HG03460 (cell line): ENCODE results near the gene OR14I1.

Source experiments
- ATAC-seq: cut with Tn5 transposase; IDR thresholded peaks from one replicate; pipeline ENCODE4 v1.9.1; 2021; ENCODE audit not compliant: unreplicated experiment

Gene OR14I1

DNA sequence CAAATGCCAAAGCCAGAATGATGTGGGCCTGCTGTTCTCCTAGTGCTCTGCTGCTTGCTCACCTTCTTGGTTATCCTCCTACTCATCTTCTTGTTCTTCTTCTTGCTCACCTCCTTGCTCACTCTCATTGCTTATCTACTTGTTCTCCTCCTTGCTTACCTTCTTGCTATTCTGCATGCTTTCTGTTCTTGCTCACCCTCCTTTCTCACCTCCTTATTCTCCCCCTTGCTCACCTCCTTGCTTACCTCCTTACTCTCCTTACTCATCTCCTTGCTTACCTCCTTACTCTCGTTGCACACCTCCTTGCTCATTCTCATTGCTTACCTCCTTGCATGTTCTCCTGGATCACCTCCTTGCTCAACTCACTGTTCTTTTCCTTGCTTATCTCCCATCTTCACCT lies at the start of gene OR14I1:
Gene OR14I1, minus strand, starts transcription at position 53 of the 400 bp plus-strand sequence.
- ATAC-seq = no peak

- no peak for ATAC-seq
Observed at GRCh38 chr1:248751635-248752034, 49.1 kb upstream of the OR14I1 start.

DNA sequence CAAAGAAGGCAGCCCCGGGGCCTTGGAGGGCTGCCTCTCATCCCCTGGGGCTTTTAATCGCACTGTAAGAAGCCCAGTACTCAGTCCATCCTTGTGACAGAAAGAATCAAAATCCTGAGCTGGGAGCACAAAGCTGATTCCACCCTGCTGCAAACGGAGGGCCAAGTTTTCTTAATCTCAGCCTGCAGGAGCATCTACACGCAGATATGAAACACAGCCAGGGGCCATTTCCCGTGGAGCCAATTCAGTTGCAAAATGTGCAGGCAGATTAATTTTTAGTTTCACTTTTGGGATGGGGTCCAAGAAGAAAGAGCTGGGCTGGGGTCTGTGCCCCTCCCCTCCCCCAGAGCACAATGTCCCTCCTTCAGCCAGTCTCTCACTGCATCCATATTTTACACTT lies 48.6 kb upstream of the OR14I1 start:
- ATAC-seq = no peak

DNA sequence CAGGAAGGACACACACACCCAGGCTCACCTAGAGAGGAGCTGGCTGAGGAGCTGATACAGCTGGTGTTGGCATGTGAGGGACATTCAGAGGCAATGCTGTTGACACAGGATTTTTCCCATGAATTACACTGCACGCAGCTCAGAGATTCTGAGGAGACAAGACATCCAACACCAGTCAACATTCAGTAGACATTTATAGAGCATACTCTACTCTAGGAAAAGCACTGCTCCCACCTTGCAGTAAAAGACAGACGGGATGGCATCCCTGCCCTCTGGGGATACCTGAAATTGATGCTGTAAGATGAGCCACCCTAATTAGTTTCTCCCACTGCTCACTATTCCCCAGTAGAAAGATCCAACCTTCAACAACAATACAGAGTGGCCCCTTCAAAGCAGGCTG lies 47.9 kb upstream of the OR14I1 start:
- no peak for ATAC-seq

- ATAC-seq = no peak
Observed at GRCh38 chr1:248748211-248748610, 45.6 kb upstream of the OR14I1 start.

GRCh38 chr1:248740876-248741275 lies 38.3 kb upstream of the OR14I1 start:
- no peak for ATAC-seq

- ATAC-seq = no peak
Observed at GRCh38 chr1:248739572-248740205, 37.1 kb upstream of the OR14I1 start.

- ATAC-seq = no peak
Observed at GRCh38 chr1:248737457-248737856, 34.9 kb upstream of the OR14I1 start.

GRCh38 chr1:248736977-248737376 lies 34.4 kb upstream of the OR14I1 start:
- ATAC-seq = no peak

- ATAC-seq = no peak
Observed at GRCh38 chr1:248733566-248733965, 31.0 kb upstream of the OR14I1 start.

GRCh38 chr1:248730507-248731335 lies 28.2 kb upstream of the OR14I1 start:
- no peak for ATAC-seq

DNA sequence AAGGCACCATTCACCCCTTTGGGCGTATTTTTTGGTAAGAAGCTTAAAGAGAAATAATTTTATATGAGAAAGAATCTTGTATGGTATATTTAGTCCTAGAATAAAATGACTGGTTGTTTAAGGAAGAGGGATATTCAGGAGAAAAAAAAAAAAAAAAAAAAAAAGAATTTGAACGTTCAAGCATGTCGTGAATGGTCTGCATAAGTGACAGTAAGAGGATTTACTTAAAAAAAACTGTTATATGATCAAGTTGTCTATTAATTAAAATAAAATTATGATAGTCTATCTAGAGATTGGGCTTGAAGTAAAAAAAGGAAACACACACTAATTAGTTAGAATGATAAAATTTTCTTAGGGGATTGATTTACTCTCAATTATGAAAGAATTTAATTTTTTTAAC lies 11.7 kb upstream of the OR14I1 start:
- no peak for ATAC-seq

DNA sequence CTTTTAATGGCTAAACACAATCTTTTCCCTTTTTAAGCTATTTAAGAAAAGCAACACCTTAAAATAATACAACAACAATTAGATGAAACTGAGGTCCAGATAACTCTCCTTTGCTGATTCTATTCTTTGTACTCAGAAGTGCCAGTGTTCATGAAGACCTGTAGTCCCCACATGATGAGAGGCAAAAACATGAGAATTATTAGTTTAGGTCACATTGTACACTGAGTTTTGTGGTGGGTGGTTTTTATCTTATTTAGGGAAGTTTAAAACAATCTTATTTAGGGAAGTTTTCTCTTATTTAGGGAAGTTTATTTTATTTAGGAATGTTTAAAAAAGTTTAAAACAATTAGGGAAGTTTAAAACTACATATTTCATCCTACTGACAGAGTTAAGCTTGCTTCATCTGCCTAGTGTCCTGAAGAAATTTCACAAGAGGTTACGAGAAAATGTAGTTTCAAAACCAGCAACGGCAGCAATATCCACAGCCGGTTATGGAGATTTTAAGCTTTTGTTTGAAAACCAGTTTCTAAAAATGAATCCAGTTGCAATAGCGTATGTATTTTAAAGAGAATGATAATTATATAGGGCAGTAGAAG lies 7.8 kb upstream of the OR14I1 start:
- ATAC-seq = no peak

DNA sequence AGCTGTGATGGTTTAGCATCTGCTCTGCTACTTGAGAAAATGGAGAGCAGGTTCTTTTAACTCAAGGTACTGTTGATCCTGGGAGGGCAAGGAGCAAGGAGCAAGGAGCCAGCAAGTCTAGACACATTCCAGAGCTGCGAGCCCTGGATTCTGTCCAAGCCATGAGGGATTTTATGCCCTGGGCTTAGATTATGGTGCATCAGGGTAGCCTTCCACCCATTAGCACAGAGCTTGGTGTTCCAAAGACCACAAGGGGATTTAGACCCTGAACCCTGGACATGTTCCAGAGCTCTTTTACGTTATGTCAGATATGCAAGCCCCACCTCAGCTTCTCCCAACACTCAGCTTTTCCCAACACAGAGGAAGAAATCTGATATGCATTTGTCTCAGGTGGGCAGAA lies 2.0 kb upstream of the OR14I1 start:
- no peak for ATAC-seq

DNA sequence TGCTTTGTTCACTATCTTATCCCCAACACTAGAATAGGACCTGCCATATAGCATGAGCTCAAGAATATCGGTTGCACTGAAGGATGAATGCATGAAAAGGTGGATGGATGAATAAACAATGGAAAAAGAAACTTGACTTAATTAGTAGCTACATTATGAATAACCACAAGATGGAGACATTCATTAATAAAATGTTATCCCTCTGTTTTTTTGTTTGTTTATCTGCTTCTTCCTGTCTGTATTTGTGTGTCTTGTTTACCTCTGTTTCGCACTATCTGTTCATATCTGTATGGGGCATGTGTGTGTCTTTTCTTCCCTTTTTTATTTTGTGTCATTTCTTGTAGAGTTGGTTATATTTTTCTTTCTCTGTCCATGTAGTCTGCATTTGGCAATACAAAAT lies 1.1 kb upstream of the OR14I1 start:
- no peak for ATAC-seq

DNA sequence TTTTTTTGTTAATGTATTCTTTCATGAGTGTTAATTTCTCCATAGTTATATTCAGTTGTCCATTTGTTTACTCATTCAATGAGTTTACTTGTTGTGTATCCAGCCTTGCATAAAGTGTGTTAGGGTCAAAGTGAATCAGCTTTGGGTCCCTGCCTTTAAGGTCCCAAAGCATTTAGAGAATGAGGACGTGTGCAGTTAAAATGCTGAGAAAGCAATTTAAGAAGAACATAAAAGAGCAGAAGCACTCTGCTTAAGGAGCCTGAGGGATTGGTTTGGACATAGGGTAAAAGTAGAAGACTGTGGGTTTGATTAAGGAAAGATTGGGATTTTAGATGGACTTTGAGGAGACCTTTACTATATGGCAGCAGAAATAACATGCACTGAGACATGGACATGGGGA lies 3.5 kb downstream of the OR14I1 start:
- no peak for ATAC-seq

GRCh38 chr1:248697907-248698306 lies 4.7 kb downstream of the OR14I1 start:
- ATAC-seq = no peak

DNA sequence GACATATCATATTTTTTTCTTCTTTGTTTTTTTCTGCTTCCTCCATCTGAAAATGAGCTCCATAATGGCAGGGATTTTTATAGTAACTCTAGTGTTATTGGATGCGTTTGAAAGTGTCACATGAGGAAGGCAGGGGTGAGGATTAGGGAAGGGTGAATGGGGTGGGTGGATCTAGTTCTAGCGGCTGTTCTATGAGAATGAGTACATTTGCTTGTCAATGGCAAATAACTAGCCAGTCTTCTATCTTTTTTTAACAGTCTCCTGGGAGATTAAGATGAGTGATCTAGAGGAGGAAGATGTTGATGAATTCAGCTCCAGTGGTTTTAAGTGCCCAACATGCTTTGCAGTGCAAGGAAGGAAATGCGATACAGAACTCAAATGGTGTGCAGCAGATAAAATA lies 5.8 kb downstream of the OR14I1 start:
- no peak for ATAC-seq

DNA sequence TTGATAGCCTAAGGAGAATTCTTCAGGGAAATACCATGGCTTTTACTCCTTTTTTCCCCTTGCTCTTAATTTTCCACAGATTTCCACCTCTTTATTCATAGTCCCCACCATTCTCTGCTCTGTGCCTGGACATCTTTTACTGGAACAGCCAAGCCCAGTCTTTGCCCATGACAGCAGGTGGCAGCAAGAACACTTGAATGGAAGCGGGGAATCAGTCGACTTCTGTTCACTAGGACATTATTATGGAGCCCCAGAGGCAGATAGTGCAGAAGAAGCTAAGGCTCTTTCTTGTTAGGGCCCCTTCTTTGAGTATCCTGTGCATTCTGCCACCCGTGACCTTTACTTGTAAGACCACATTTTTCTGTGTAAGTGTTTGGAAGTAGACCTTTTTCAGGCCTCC lies 6.3 kb downstream of the OR14I1 start:
- ATAC-seq = no peak

DNA sequence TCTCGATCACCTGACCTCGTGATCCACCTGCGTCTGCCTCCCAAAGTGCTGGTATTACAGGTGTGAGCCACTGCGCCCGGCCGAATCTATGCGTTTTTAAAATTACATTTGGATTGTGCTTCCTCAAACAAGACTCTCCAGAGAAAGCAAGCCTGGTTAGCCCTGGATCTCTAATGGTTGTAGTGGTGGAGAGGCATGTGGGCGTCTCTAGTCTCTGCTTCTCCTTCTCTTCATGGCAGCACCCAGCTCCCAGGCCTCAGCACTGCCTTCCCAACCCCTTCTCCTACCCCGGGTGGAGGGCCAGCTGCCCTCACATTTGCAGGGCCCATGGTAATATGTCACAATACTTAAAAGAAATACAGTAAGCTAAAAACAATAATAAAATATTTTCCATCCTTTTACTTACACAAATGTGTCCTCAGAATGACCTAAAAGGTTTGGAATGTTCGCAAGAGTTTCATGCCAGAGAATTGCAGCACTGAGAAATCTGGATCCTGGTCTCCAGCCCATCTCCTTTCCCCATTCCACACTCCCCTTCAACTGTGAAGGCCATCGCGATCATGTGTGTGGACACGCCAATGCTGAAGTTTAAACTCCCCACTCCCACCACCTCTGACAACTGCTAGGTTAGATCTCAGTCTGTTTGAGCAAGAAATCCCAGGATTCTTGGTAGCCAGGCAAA lies 7.0 kb downstream of the OR14I1 start:
- ATAC-seq = no peak

- no peak for ATAC-seq
Observed at GRCh38 chr1:248691567-248692155, 10.9 kb downstream of the OR14I1 start.
